Bronchial epithelial cell (primary cell): Measurements from ENCODE around the gene SNX19. TPM values are rescaled to one million over a fixed set of nuclear protein-coding genes. Genes with fewer than 3 reads are reported as not detected.

Experiments used
- DNase-seq: peaks from one replicate; pipeline ENCODE4 v3.0.0-alpha.2; 2010; ENCODE audit warnings: low read depth
- FAIRE-seq: peaks from 2 replicates; lab custom pipeline; 2011; peaks lifted over from hg19 to GRCh38; lab: Jason Lieb, UNC
- H3K27me3 ChIP-seq: 2 replicates; pipeline ENCODE4 v1.5.1; 2011; ENCODE audit warnings: low read length; ENCODE audit not compliant: control insufficient read depth, insufficient read depth
- H3K36me3 ChIP-seq: 2 replicates; pipeline ENCODE4 v1.5.1; 2011; ENCODE audit warnings: low read length; ENCODE audit not compliant: control insufficient read depth, insufficient read depth
- H3K4me3 ChIP-seq: 2 replicates; pipeline ENCODE4 v1.5.1; 2011; ENCODE audit warnings: mild to moderate bottlenecking, low read depth, low read length, control low read depth
- total RNA-seq: library from RNA; depleted of rRNA; stranded (reverse); fragments of >200 nt; gene quantifications from 2 replicates; pipeline ENCODE4 v1.2.1, GENCODE V29; 2014
- TF ChIP-seq, protein P1 (sequence below): IDR thresholded peaks from 2 replicates; pipeline ENCODE4 v1.5.1; 2011; ENCODE audit warnings: mild to moderate bottlenecking, moderate library complexity, low read length, control low read depth, inconsistent platforms; ENCODE audit not compliant: insufficient read depth, severe bottlenecking

Gene SNX19
- total RNA-seq, 1 donor from 2014 or later = 34.8 TPM

DNA sequence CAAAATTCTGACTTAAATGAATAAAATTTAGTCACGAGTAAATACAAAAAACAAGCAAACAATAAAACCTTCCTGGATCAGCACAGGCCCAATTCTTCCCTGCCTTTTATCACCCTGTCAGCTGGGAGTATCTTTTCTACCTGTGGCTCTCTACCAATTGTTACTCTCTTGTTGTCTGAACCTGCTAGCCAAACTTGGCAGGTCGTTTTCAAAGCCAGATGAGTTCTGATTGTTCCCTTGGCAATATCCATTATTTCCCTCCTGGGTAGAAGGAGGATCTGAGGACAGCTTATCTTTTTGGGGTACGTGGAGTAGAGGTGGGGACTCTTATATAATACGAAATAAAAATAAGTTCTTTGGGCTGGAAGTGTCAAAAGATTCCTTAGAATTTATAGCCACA lies 40.2 kb downstream of the SNX19 start:
- DNase-seq (no peak), FAIRE-seq (no peak)
- TF ChIP-seq, protein P1, sequence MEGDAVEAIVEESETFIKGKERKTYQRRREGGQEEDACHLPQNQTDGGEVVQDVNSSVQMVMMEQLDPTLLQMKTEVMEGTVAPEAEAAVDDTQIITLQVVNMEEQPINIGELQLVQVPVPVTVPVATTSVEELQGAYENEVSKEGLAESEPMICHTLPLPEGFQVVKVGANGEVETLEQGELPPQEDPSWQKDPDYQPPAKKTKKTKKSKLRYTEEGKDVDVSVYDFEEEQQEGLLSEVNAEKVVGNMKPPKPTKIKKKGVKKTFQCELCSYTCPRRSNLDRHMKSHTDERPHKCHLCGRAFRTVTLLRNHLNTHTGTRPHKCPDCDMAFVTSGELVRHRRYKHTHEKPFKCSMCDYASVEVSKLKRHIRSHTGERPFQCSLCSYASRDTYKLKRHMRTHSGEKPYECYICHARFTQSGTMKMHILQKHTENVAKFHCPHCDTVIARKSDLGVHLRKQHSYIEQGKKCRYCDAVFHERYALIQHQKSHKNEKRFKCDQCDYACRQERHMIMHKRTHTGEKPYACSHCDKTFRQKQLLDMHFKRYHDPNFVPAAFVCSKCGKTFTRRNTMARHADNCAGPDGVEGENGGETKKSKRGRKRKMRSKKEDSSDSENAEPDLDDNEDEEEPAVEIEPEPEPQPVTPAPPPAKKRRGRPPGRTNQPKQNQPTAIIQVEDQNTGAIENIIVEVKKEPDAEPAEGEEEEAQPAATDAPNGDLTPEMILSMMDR = no peak
- no peak overlapping the region for H3K4me3 ChIP-seq
- H3K27me3 ChIP-seq = no peaks in the 10 kb centered on the region
- peaks cover 13% of the 10 kb centered on the region for H3K36me3 ChIP-seq

DNA sequence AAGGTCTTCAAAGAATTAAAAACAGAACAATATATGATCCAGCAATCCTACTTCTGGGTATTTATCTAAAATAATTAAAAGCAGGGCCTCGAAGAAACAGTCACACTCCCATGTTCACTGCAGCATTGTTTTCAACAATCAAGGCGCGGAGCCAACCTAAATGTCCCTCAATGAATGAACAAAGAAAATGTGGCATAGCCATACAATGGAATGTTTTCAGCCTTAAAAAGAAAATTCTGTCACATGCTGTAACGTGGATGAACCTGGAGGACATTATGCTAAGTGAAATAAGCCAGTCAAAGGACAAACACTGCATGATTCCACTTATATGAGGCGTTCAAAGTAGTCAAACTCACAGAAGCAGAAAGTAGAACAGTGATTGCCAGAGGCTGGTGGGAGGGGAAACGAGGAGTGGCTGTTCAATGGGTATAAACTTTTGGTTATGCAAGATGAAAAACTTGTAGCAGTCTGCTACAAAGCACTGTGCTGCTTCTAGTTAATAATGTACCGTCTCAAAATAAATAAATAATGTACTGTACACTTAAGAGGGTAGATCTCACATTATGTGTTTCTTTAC lies 41.2 kb downstream of the SNX19 start:
- no peak for FAIRE-seq
- H3K4me3 ChIP-seq = no peak overlapping the region
- TF ChIP-seq, protein P1 = no peak
- H3K36me3 ChIP-seq = peaks cover 9% of the 10 kb centered on the region
- no peak for DNase-seq
- H3K27me3 ChIP-seq = no peaks in the 10 kb centered on the region

DNA sequence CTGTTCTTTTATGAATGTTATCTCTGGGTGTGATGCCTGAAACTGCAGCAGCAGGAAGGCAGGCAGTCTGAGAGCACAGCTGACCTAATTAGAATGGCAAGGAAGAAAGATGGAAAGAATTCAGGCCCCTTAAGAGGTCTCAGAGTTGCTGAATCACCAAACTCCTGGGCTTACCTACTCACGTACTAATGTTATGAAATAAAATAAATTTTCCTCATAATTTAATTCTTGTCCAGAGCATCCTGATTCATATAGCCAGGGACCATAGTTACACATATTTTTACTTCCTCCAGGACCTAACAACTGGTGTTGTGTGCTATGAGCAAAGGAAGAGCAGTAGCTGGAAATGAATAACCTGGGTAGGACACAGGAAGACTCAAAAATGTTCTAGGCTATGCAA lies 41.9 kb downstream of the SNX19 start:
- FAIRE-seq = no peak
- TF ChIP-seq, protein P1 = no peak
- DNase-seq = no peak
- H3K27me3 ChIP-seq = no peaks in the 10 kb centered on the region
- H3K36me3 ChIP-seq = peaks cover 6% of the 10 kb centered on the region
- H3K4me3 ChIP-seq = no peak overlapping the region

DNA sequence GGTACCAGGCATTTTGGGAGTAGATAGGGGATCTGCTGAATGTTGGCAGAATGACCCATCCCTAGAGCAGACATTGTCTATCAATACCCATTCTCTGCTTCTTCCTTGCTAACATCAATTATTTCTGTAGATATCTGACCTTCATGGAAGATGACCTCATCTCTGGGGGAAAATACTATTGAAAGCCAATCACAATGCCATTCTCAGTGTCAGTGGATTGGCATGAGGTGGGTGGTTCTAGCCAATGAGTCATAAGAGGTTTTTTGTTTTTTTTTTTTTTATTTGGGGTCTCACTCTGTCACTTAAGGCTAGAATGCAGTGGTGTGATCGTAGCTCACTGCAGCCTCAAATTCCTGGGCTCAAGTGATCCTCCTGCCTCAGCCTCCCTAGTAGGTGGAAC lies 42.5 kb downstream of the SNX19 start:
- no peaks in the 10 kb centered on the region for H3K27me3 ChIP-seq
- FAIRE-seq (no peak), DNase-seq (peak; percentile 76)
- H3K4me3 ChIP-seq = no peak overlapping the region
- peaks cover 6% of the 10 kb centered on the region for H3K36me3 ChIP-seq
- TF ChIP-seq, protein P1 = no peak

DNA sequence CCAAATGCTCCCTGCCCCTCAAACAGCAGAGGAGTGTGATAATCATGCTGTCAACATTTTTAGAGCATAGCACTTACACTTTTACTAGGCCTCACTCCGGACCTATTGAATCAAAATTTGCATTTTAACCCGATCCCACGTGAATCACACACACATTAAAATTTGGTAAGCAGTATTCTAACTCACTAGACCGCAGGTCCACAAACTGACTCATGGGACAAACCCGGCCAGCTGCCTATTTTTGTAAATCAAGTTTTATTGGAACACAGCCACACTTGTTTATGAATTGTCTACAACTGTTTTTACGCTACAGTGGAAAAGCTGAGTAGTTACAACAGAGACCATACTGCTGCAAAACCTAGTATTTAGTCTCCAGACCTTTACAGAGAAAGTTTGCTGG lies 43.3 kb downstream of the SNX19 start:
- H3K4me3 ChIP-seq = no peak overlapping the region
- TF ChIP-seq, protein P1 = no peak
- H3K27me3 ChIP-seq = no peaks in the 10 kb centered on the region
- peak; percentile 55 for FAIRE-seq
- DNase-seq = peak; percentile 80
- peaks cover 3% of the 10 kb centered on the region for H3K36me3 ChIP-seq

DNA sequence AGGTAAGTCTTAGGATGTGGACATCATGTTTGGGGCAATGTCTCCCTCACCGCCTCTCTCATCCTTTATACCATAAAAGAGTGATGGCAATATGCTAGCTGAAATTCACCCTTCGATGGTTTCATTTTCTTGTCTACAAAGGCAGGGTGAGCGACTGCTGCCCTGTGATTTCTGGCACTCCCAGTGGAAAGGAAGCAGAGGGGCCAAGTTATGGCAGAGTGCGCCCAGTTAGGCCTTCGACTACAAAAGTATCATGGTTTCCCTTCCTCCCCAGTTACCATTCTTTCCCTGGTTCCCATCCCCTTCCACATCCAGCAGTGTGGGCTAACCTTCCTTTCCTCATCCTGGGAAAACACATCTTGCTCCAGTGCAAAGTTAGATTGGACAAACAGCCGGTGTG lies 43.8 kb downstream of the SNX19 start:
- FAIRE-seq = no peak
- Histone ChIP-seq H3K36me3 (peaks cover 1% of the 10 kb centered on the region), H3K27me3 (no peaks in the 10 kb centered on the region), H3K4me3 (no peak overlapping the region)
- DNase-seq = no peak
- TF ChIP-seq, protein P1 = no peak
